HG02623 (cell line): ENCODE measurements around the gene MICB.
"Not testable (repeated sequence)": the region's sequence is repeated elsewhere in the genome, so short reads cannot be mapped to it uniquely, and the experiment has no call there.

Source experiments
- ATAC-seq: cut with Tn5 transposase; IDR thresholded peaks from one replicate; pipeline ENCODE4 v1.9.1; 2021; ENCODE audit warnings: moderate library complexity; ENCODE audit not compliant: unreplicated experiment

The MICB gene

DNA sequence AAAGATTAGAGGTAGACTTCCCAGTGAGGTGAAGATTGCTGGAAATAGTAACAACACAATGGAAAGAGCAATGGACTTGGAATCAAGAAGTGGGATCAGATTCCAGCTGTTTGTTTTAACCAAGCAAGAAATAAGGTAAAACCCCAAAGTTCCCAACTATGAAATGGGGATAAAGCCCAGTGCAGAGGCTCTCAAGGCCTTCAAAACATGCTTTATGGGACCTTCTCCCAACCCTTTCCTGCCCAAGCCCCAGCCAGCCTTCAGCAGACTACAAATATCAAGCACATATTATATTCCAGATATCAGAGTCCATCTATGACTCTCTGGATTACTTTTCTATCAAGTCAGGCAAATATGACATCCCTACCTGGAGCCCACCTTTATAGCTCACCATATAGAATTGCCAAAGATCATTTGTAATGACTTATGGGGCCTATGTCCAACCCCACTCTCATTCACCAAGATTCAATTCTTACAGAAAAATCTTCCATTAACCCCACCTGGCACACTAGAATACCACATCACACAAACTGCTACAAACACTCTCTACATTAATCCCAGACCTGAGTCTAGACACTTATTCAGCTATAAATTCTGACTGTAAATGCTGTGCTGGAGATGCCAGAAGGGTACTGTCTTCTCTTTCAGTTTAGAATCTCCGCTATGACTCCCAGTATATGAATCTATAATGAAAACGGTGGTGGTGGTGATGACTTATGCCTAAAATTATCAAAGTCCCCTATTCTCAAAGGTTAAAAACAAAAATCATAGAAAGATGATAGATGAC, 37.8 kb downstream of the MICB start:
- ATAC-seq: no peak

DNA sequence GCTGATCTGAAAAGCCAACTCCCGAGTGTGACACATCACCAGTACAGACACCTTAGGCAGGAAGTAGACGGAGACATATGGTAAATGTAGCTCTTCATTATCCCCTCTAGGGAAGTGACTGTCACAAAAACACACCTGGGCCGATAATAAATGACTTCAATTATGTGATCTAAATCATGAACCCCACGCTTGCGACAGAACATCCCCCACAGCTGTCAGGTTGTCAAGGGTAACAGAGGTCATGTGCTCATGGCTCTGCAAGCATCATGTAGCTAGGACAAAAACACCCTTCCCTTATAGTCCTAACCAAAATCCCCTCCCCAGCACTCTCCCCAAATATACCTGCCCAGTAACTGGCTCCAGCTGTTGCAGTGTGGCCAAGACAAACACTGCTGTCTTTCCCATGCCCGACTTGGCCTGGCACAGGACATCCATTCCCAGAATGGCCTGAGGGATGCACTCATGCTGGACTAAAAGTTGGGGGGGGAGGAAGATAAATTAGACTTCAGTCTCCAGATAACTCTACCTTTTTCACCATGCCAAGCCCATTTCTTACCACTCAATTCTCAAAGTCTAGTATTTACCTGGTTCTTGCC, 41.0 kb downstream of the MICB start:
- ATAC-seq: no peak

DNA sequence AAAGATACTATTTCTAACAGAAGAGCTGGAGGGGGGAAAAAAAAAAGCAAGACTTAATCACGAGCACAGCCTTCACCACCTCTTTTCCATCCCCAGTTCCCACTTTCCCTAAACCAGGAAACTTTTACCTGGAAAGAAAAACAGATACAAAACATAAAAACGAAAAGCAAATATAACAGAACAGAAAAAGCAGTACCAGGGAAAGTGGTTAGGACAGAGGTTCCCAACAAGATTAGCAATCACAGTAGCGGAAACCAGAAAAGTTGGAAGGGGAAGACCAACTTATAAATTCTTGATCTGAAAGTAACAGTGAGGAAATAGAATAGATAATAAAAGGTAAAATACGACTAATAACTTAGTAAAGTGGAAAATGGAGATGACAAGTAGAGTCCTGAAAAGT, 42.7 kb downstream of the MICB start:
- ATAC-seq: no peak

DNA sequence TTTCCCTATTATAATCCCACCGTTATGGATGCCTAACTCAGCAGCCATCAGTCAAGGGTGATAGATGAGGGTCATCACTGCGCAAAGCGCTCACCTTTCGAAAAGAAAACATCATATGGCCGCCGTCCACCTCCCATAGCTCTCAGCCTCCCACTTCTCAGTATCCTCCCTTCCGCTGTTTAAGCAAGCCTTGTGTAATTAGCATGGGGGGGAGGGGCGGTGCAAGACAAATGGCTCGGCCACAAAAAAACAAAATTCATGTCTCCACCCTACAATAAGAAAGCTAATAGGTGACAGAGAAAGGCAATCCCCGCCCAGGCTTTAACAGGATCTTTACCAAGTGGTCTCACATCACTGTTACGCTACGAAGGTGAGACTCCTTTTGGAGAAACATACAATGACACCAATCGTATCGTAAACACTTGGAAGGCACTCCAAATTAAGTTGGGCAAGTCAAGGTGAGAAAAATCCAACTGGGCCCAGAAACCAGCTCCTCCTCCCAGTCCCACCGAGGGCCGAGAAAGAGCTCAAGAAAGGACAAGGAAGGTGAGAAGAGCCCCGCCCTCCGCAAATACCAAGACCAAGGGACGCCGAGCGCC, 43.2 kb downstream of the MICB start:
- ATAC-seq: no peak

DNA sequence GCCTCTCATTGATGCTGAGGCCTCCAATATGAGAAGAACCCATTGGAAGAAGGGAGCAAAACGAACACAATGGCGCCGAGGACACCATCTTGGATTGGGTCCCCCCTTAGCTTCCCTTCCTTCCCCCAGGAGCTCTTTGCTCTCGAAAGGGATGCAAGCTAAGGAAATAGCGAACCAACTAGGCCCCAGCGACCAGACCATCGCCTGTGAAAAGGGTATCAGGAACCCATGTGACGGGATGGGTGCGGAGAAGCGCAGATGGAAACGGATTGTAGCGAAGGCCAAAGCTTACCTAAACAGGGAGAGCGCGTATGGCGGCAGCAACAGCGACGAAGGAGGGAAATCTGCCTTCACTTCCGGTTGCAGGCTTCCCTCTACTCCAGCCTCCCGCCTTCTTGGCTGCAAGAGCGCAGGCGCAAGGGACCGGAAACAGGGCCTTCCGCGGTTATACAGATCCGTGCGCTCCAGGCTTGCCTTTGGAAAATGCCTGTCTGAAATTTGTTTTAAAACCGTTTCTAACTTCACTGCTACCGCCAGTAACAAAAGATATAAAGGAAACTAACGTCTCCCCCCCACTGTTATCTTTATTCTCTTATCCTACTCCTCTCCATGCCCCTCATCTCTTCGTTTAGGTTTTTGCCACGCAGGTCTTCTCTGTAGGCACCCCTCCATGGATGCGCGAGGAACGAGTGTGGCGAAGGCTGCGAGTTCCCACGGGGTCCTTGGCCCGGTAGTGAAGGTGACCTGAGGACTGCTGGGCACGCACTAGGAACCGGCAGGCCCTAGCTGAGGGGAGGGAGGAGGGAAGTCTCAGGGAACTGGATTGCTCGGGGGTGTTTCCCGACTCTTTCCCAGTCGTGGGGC, 43.9 kb downstream of the MICB start, which contains the start of gene DDX39B:
TSS of gene DDX39B (minus strand) at position 346 of the 864 bp plus-strand sequence. CDS start 1,471 bp downstream, outside the sequence.
- ATAC-seq: peak; percentile 65

DNA sequence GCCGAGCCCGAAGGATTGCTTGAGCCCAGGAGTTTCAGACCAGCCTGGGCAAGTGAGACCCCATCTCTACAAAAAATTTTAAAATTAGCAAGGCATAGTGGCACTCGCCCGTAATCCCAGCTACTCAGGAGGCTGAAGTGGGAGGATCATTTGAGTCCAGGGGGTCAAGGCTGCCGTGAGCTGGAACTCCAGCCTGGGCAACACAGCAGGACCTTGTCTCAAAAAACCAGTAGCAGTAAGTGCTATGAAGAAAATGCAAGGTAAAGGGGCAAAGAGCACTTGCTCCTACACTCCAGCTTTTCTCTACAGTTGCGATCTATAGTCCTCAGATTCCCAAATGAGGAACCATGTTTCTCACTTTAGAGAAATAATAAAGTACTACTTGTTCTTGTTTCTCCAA, 45.7 kb downstream of the MICB start:
- ATAC-seq: no peak

DNA sequence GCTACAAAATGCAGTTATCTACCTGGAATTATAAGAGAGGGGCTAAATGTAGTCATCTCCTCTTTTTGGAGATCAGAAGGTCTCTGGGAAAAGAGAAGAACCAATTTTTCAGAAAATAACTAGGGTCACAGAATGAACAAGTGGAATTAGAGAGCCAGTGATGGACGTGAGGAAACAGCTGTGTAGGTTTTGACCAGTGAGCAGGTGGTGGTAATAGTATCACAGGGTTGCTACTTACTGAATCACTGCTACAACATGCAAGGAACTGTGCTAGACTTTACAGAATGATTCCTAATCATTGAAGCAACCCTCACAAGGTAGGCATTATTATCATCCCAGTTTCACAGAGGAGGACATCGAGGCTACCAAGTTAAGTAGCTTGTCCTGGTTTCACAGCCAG, 46.7 kb downstream of the MICB start:
- ATAC-seq: no peak

DNA sequence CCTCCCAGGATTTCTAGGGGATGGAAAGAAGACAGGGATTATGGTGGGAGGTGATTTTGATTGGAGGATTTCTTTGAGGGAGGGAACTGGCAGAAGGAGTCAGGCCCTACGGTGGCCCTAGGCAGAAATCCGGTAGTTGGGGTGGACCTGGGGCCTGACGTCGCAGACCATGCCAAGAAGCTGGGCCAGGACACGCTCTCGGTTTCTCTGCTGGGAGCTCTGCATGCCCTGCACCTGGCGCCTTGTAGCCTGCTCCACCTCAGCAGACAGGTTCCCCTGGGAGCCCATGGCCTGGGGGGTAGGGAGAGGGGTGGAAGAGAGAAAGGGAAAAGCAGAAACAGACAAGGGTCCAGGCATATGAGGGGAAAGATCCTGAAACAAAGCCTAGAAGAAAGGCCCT, 47.3 kb downstream of the MICB start:
- ATAC-seq: no peak

DNA sequence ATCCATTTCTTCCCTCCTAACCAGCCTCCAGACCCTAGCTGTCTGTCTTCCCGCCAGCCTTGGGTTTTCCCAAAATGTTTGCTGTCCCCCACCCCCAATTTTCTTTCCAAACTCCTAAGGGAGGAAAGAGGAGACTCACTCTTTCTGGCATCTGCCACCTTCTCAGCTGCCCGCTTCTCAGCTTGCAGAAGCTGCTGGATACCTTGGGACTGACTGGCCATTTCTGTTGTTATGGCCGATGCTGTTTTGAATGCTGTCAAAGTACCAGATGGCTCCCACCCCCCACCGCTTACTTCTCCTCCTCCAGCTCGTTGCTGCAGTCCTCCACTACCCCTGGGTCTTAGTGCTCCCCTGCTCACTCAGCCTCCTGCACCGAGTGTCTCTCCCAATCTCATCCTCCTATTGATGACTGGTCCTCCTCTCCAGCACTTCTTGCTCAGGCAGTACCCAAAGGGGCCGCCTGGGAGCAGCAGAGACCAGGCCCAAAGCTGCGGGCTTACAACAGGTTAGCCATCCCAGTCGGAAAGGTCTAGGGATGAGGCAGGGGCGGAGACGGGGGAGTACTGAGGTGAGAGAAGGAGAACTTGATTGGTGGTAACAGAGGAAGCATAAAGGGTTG, 48.5 kb downstream of the MICB start, which contains the start of gene ATP6V1G2:
TSS of gene ATP6V1G2 (minus strand) at position 270 of the 619 bp plus-strand sequence. CDS start at position 221, 49 bp downstream.
- peak; percentile 43 for ATAC-seq

DNA sequence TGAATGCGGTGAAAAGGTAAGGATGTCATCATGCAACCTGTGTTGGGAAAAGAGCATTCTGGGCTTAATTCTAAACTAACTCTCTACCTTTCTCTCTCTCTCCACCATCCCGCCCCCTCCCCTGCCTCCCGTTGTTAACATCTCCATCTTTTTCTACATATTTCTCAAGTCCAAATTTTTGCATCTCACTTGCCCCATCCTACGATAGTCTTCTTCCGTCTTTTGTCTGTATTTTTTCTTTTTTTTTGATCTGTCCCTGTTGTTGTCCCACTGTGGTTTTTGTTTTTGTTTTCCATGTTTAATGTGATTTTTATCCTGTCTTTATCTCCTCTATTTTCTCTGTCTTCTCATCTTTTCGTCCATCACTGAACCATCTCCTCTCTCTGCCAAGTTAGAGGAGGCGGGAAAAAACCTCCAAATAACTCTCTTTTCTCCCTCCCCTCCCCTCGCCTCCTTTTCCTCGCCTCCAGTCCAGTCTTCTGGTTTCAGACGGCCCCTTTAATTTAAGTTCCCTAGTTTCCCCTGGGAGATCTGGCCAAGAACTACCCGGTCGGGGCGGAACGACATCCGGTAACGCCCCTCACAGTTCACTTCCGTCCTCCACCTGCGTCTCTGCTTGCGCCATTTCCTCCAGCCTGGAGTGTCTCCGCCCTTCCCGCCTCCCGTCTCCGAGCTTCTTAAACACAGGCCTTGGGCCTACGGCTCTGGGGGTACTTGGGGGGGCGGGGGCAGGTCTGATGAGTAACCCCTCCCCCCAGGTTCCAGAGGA, 49.2 kb downstream of the MICB start, which contains the start of gene NFKBIL1:
TSS of gene NFKBIL1 (plus strand) at position 651 of the 769 bp plus-strand sequence. CDS start at position 738, 87 bp downstream.
- ATAC-seq: peak; percentile 69

DNA sequence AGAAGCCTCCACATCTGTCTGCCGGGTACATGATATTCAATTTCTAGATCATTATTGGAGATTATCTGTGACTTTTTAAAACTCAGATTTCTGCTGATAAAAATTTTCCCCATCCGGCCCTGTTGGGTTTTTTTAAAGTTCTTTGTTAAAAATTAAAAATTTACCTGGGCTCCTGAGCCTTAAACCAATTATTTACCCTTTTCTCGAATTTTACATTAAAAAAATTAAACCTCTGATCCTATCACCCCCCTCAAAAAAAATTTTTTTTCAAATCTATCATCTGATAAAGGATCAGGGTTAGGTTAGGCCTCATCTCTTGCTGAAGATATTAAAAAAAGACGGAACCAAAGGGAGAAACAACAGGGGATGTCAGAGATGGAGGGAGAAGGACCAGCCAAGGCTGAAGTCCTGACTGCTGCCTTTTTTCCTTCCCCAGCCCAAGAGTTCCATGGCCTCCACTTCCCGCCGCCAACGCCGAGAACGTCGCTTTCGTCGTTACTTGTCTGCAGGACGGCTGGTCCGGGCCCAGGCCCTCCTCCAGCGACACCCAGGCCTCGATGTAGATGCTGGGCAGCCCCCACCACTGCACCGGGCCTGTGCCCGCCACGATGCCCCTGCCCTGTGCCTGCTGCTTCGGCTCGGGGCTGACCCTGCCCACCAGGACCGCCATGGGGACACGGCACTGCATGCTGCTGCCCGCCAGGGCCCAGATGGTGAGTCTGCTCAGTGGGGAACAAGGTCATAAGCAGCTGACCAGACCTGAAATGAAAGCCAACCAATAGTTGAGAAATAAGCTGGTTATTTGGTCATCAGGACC, 50.0 kb downstream of the MICB start:
- no peak for ATAC-seq

DNA sequence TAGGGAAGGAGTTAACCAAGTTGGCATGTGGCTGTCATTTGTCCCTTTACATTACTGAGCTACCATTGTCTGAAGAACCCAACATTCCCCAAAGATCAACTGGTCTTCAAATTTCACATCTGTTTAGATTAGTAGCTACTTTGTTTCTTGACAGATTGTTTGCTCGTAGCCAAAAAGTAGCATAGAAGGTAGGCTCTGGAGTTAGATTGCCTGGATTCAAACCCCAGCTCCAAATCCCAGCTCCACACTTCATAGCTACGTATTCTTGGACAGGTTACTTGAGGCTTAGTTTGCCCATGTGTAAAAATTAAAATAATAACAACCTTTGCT, 50.6 kb downstream of the MICB start:
- ATAC-seq: no peak

DNA sequence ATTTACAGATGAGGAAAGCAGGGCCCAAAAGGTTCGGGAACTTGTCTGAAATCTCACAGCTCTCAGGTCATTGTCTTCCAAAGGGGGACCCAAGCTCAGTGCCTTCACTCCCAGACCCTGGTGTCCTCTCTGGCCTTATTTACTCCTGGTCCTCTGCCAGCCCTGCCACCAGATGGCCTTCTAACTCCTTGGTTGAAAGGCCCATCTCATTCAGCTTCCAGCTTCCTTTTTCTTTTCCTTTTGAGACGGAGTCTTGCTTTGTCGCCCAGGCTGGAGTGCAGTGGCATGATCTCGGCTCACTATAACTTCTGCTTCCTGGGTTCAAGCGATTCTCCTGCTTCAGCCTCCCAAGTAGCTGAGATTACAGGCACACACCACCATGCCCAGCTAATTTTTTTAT, 53.4 kb downstream of the MICB start:
- ATAC-seq: not testable (repeated sequence)

DNA sequence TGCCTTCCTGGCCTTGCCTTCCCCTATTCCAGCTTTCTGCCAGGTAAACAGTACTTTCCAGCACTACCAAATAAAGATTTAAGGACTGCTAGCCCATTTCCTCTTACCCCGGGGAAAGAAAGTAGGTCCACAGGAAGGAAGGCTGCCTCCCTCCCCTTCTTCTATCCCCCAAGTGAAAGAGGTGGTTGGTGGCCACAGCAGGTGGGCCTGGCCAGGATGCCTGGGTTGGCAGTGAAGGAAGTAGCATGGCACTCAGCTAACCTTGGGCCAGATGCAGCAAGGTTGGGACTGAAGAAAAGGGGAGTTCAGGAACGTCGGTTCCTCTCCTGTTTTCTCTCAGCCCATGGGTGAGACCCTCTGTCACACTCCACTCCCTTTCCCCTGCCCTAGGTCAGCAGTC, 58.4 kb downstream of the MICB start:
- ATAC-seq: no peak

DNA sequence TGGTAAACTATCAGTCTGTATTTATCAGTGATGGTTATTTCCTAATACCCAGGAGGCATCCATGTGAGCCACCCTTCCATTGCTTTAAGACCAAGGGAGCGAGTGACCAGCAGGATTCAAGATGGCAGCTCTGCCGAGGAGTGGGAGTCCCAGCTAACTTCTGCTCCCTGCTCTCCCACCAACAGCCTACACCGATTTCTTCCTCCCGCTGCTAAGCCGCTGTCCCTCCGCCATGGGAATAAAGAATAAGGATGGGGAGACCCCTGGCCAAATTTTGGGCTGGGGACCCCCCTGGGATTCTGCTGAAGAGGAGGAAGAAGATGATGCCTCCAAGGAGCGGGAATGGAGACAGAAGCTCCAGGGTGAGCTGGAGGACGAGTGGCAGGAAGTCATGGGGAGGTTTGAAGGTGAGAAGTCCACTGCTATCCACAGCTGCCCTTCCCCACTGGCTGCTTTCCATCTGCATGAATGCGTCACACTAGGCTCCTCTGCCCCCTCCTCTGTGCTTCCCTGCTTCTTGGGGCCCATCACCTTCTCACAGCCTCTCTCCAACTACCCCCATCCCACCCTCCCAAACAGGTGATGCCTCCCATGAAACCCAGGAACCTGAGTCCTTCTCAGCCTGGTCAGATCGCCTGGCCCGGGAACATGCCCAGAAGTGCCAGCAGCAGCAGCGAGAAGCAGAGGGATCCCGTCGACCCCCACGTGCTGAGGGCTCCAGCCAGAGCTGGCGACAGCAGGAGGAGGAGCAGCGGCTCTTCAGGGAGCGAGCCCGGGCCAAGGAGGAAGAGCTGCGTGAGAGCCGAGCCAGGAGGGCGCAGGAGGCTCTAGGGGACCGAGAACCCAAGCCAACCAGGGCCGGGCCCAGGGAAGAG, 59.7 kb downstream of the MICB start:
- no peak for ATAC-seq

DNA sequence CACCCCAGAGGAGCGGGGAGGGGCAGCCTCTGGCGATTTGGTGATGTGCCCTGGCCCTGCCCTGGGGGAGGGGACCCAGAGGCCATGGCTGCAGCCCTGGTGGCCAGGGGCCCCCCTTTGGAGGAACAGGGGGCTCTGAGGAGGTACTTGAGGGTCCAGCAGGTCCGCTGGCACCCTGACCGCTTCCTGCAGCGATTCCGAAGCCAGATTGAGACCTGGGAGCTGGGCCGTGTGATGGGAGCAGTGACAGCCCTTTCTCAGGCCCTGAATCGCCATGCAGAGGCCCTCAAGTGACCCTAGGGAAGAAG, 60.3 kb downstream of the MICB start:
- ATAC-seq: no peak

DNA sequence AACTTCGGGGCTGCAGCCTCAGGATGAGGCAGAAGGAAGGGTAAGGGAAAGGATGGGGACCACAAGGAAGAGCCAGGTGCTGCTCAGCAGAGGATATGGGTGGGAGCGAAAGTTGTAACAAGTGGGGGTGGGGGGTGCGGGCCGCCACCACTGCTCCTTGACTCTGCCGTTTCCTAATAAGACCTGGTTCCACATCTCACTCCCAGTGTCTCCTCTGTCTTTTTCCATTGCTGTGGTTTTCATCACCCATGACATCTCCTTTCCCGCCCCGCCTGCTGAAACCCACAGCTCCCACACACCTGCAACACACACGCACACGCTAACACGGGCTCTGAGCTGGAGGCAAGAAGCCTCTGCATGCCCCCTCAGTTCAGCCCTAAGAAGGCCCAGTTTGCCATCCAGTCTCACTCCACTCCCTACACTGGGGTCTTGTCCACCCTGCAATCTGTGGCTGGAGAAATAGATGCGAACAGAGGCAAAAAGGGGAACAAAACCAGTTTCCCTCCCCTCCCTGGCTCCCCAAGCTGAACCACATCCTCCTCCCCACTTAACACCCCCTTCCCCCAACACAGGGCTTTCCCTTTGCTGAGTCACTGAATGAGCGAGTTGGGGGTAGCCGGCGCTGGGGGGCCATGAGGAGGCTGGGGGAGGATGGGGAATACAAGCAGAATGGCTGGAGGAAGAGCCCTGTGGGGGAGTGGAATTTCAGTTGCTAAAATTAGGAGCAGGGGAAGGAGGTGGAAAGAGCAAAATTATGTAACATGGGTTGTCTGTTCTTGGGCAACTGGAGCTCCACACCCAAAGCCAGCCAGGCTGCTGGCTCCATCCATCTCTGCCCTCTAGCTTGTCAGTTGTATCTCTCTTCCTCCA, 60.9 kb downstream of the MICB start:
- ATAC-seq: no peak
